Measurements from ENCODE around the gene FAM131C. TPM values are rescaled to one million over a fixed set of nuclear protein-coding genes. Genes with fewer than 3 reads are reported as not detected.

Gene FAM131C
- total RNA-seq, 1 donor from 2014 or later: not detected

- peaks cover 28% of the 10 kb centered on the region for H3K27me3 Mint-ChIP-seq
- H3K9me3 Mint-ChIP-seq: peaks cover 5% of the 10 kb centered on the region
- ChIA-PET POLR2A (no interaction called here), CTCF (no interaction called here)
- no peak overlapping the region for H3K27ac Mint-ChIP-seq
- TF ChIP-seq, protein P1, sequence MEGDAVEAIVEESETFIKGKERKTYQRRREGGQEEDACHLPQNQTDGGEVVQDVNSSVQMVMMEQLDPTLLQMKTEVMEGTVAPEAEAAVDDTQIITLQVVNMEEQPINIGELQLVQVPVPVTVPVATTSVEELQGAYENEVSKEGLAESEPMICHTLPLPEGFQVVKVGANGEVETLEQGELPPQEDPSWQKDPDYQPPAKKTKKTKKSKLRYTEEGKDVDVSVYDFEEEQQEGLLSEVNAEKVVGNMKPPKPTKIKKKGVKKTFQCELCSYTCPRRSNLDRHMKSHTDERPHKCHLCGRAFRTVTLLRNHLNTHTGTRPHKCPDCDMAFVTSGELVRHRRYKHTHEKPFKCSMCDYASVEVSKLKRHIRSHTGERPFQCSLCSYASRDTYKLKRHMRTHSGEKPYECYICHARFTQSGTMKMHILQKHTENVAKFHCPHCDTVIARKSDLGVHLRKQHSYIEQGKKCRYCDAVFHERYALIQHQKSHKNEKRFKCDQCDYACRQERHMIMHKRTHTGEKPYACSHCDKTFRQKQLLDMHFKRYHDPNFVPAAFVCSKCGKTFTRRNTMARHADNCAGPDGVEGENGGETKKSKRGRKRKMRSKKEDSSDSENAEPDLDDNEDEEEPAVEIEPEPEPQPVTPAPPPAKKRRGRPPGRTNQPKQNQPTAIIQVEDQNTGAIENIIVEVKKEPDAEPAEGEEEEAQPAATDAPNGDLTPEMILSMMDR (IDR thresholded peaks at IDR 0.05): no peak
- H3K4me3 Mint-ChIP-seq: no peak overlapping the region
- no peaks in the 10 kb centered on the region for H3K36me3 Mint-ChIP-seq (ENCODE audit: low read depth)
- intact Hi-C loops (cut with micrococcal nuclease): no loop called here
- no peaks in the 10 kb centered on the region for H3K4me1 Mint-ChIP-seq
- no peak for ATAC-seq (ENCODE audit: low read depth)
- DNase-seq: no peak
These were observed 28.2 kb upstream of the FAM131C start for GRCh38 chr1:16101623-16102022.

DNA sequence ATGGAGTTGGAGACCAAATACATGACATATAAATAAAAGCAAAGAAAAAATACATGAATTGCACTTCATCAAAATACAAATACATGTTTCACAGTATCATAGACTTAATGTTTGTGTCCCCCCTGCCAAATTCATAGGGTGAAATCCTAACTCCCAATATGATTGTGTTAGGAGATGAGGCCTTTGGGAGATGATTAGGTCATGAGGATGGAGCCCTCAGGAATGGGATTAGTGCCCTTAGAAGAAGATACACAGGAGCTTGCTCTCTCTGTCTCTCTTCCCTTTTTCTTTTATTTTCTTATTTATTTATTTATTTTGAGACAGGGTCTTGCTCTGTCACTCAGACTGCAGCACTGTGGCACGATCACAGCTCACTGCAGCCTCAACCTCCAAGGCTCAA, 26.0 kb upstream of the FAM131C start:
- TF ChIP-seq, protein P1 (IDR thresholded peaks at IDR 0.05): no peak
- H3K27me3 Mint-ChIP-seq: peaks cover 31% of the 10 kb centered on the region
- H3K36me3 Mint-ChIP-seq (ENCODE audit: low read depth): no peaks in the 10 kb centered on the region
- CTCF ChIA-PET: no interaction called here
- no peak overlapping the region for H3K4me3 Mint-ChIP-seq
- POLR2A ChIA-PET: no interaction called here
- H3K4me1 Mint-ChIP-seq: no peaks in the 10 kb centered on the region
- ATAC-seq (ENCODE audit: low read depth) (no peak), DNase-seq (no peak)
- intact Hi-C loops (cut with micrococcal nuclease): no loop called here
- H3K27ac Mint-ChIP-seq: no peak overlapping the region
- peaks cover 5% of the 10 kb centered on the region for H3K9me3 Mint-ChIP-seq

- ATAC-seq (ENCODE audit: low read depth): no peak
- TF ChIP-seq, protein P1 (IDR thresholded peaks at IDR 0.05): no peak
- intact Hi-C loops (cut with micrococcal nuclease): no loop called here
- POLR2A ChIA-PET: no interaction called here
- DNase-seq: no peak
- Mint-ChIP-seq H3K27ac (no peak overlapping the region), H3K4me1 (no peaks in the 10 kb centered on the region), H3K27me3 (peaks cover 27% of the 10 kb centered on the region), H3K9me3 (no peaks in the 10 kb centered on the region), H3K4me3 (no peak overlapping the region), H3K36me3 (ENCODE audit: low read depth) (no peaks in the 10 kb centered on the region)
- CTCF ChIA-PET: no interaction called here
These were observed 22.0 kb upstream of the FAM131C start for GRCh38 chr1:16095447-16095846.

GRCh38 chr1:16094453-16095158, 21.2 kb upstream of the FAM131C start:
- ChIA-PET CTCF (interaction anchor here (1.5 kb wide), 1 partner anchor 16 kb away, joined by 3 read pairs; no protein-coding TSS in a partner anchor), POLR2A (no interaction called here)
- no peak for ATAC-seq (ENCODE audit: low read depth)
- Mint-ChIP-seq H3K27me3 (peaks cover 22% of the 10 kb centered on the region), H3K27ac (no peak overlapping the region), H3K4me3 (no peak overlapping the region), H3K36me3 (ENCODE audit: low read depth) (no peaks in the 10 kb centered on the region), H3K9me3 (no peaks in the 10 kb centered on the region), H3K4me1 (no peaks in the 10 kb centered on the region)
- TF ChIP-seq, protein P1 (IDR thresholded peaks at IDR 0.05): no peak
- no peak for DNase-seq
- intact Hi-C loops (cut with micrococcal nuclease): no loop called here

DNA sequence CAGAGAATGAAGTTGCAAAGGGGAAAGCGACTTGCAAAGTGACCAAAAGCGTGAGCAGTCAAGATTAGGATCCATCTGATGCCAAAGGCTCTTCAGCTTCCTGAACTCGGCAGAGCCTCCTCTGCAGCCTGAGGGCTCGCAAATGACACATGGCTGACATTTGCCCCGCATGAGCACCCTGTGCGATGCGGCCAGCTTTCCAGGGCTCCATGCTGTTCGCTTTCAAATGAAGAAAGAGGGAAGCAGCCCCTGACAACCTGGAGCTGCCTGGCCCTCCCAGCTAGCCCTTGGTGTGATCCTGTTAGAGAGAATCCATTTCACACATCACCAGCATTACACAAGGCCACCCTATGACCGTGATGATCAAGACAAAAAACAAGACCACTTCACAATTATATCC, 20.2 kb upstream of the FAM131C start:
- POLR2A ChIA-PET: no interaction called here
- CTCF ChIA-PET: interaction anchor here (1.5 kb wide), 1 partner anchor 15 kb away, joined by 3 read pairs; no protein-coding TSS in a partner anchor
- H3K4me1 Mint-ChIP-seq: no peaks in the 10 kb centered on the region
- no peak overlapping the region for H3K27ac Mint-ChIP-seq
- intact Hi-C loops (cut with micrococcal nuclease): no loop called here
- ATAC-seq (ENCODE audit: low read depth): no peak
- no peak for DNase-seq
- H3K9me3 Mint-ChIP-seq: no peaks in the 10 kb centered on the region
- no peak overlapping the region for H3K4me3 Mint-ChIP-seq
- TF ChIP-seq, protein P1 (IDR thresholded peaks at IDR 0.05): no peak
- peaks cover 19% of the 10 kb centered on the region for H3K27me3 Mint-ChIP-seq
- H3K36me3 Mint-ChIP-seq (ENCODE audit: low read depth): no peaks in the 10 kb centered on the region
